ENCODE data around the gene CADPS2.

DNA sequence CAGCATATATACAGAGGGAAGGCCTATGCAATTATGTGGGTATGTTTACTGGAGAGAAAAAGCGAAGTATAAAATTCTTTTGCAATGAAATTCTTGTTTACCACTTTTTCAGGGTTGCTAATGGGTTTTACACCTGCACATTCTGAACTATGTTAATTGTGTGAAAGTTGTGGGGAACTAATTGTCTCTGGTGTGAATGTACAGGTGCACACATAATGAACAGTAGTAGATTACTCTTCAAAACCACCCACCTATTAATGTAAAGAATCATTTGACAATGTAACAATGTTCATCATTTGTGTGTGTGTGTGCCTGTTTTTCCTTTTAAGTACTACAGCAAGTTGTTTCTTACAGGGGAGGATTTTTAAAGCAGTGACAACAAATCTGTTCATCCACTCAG, 501.7 kb downstream of the CADPS2 start:
- TF ChIP-seq, protein P1, sequence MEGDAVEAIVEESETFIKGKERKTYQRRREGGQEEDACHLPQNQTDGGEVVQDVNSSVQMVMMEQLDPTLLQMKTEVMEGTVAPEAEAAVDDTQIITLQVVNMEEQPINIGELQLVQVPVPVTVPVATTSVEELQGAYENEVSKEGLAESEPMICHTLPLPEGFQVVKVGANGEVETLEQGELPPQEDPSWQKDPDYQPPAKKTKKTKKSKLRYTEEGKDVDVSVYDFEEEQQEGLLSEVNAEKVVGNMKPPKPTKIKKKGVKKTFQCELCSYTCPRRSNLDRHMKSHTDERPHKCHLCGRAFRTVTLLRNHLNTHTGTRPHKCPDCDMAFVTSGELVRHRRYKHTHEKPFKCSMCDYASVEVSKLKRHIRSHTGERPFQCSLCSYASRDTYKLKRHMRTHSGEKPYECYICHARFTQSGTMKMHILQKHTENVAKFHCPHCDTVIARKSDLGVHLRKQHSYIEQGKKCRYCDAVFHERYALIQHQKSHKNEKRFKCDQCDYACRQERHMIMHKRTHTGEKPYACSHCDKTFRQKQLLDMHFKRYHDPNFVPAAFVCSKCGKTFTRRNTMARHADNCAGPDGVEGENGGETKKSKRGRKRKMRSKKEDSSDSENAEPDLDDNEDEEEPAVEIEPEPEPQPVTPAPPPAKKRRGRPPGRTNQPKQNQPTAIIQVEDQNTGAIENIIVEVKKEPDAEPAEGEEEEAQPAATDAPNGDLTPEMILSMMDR (conservative IDR thresholded peaks at IDR 0.05; ENCODE audit: low read length), result no peak
- no peak for TF ChIP-seq EZH2phosphoT487 (IDR thresholded peaks at IDR 0.05; ENCODE audit: borderline replicate concordance)

Measured in Loucy (cell line).